ENCODE data around the gene RNF220. TPM values are rescaled to one million over a fixed set of nuclear protein-coding genes. Genes with fewer than 3 reads are reported as not detected.

Gene RNF220
- total and polyA plus RNA-seq, 2 of the 4 experiments (the other 2 are of a cell fraction): 71.8 to 77.1 TPM

- Histone ChIP-seq H3K4ac (ENCODE audit: low read depth, low read length) (no peak overlapping the region), H2AFZ (replicated peaks; ENCODE audit: low read length, poor library complexity) (no peak overlapping the region), H3K18ac (ENCODE audit: low read depth, low read length) (no peak overlapping the region), H4K91ac (ENCODE audit: insufficient read depth, low read depth, low read length) (no peak overlapping the region), H3K27me3 (ENCODE audit: control insufficient read depth, insufficient read depth, low read length) (peaks cover 43% of the 10 kb centered on the region), H2BK120ac (ENCODE audit: low read depth, low read length) (no peak overlapping the region), H4K8ac (ENCODE audit: low read depth in 2 of 2, low read length in 2 of 2) (no peak overlapping the region), H2BK5ac (ENCODE audit: low read depth, low read length, poor library complexity, severe bottlenecking) (no peak overlapping the region), H2AK9ac (replicated peaks; ENCODE audit: low read depth, low read length, poor library complexity) (no peak overlapping the region), H3K27ac (ENCODE audit: insufficient read depth, low read length) (no peak overlapping the region), H4K20me1 (ENCODE audit: insufficient read depth, low read length) (no peaks in the 10 kb centered on the region), H2AK5ac (ENCODE audit: low read depth, low read length) (no peak overlapping the region), H3K23ac (ENCODE audit: low read depth, low read length) (no peak overlapping the region), H4K5ac (ENCODE audit: low read depth, low read length) (no peak overlapping the region), H3K56ac (ENCODE audit: extremely low read depth, insufficient read depth, low read length) (no peak overlapping the region), H3K9ac (ENCODE audit: low read depth, low read length) (no peak overlapping the region), H3K9me1 (ENCODE audit: insufficient read depth, low read length) (no peaks in the 10 kb centered on the region), H3K36me3 (ENCODE audit: control insufficient read depth, insufficient read depth, low read length) (no peaks in the 10 kb centered on the region), H3K4me1 (ENCODE audit: control insufficient read depth, insufficient read depth, low read length) (no peaks in the 10 kb centered on the region), H2BK20ac (ENCODE audit: low read depth, low read length) (no peak overlapping the region), H2BK15ac (ENCODE audit: low read depth, low read length) (no peak overlapping the region), H3K4me3 (ENCODE audit: insufficient read depth, low read depth, low read length) (no peak overlapping the region), H3K4me2 (ENCODE audit: low read depth, low read length) (no peak overlapping the region), H3K14ac (replicated peaks; ENCODE audit: low read depth, low read length) (no peak overlapping the region), H3K79me1 (ENCODE audit: low read depth in 1 of 2, low read length in 2 of 2) (no peaks in the 10 kb centered on the region), H3K9me3 (ENCODE audit: control insufficient read depth, insufficient read depth, low read length) (no peaks in the 10 kb centered on the region)
- POLR2A ChIA-PET (ENCODE audit: unreplicated experiment): no interaction called here
- in situ Hi-C loops (cut with MboI; ENCODE audit: low sequenced_read_pairs): no loop called here
- dilution Hi-C loops (cut with HindIII; ENCODE audit: low sequenced_read_pairs, unreplicated experiment): no loop called here
- ATAC-seq (ENCODE audit: low read depth) (no peak), DNase-seq (no peak)
- no CpG with 5 or more reads among the region's 3 CpGs for WGBS, 2 experiments (ENCODE audit: extremely low coverage in 2 of 2, insufficient read length in 1 of 2)
- BruUV-seq (replicated peaks): no TSS peak
- TF ChIP-seq RFX5 (IDR thresholded peaks at IDR 0.05; ENCODE audit: low read depth, low read length) (no peak), MAFK (IDR thresholded peaks at IDR 0.05; ENCODE audit: low read depth, low read length) (no peak), POLR2A (IDR thresholded peaks at IDR 0.05; ENCODE audit: low read depth, low read length) (no peak), ELK1 (IDR thresholded peaks at IDR 0.05; ENCODE audit: borderline replicate concordance, low read depth, low read length) (no peak), MXI1 (IDR thresholded peaks at IDR 0.05; ENCODE audit: borderline replicate concordance, low read depth, low read length) (no peak), MAZ (IDR thresholded peaks at IDR 0.05; ENCODE audit: borderline replicate concordance, low read depth, low read length) (no peak), RAD21 (IDR thresholded peaks at IDR 0.05; ENCODE audit: low read length) (no peak), CHD1 (IDR thresholded peaks at IDR 0.05; ENCODE audit: low read depth, low read length) (no peak), BHLHE40 (IDR thresholded peaks at IDR 0.05; ENCODE audit: low read depth, low read length) (no peak), NFE2L2 (IDR thresholded peaks at IDR 0.05; ENCODE audit: low read depth, low read length) (no peak), CEBPB (IDR thresholded peaks at IDR 0.05; ENCODE audit: low read depth, low read length) (no peak)
- TF ChIP-seq, protein P1, sequence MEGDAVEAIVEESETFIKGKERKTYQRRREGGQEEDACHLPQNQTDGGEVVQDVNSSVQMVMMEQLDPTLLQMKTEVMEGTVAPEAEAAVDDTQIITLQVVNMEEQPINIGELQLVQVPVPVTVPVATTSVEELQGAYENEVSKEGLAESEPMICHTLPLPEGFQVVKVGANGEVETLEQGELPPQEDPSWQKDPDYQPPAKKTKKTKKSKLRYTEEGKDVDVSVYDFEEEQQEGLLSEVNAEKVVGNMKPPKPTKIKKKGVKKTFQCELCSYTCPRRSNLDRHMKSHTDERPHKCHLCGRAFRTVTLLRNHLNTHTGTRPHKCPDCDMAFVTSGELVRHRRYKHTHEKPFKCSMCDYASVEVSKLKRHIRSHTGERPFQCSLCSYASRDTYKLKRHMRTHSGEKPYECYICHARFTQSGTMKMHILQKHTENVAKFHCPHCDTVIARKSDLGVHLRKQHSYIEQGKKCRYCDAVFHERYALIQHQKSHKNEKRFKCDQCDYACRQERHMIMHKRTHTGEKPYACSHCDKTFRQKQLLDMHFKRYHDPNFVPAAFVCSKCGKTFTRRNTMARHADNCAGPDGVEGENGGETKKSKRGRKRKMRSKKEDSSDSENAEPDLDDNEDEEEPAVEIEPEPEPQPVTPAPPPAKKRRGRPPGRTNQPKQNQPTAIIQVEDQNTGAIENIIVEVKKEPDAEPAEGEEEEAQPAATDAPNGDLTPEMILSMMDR (conservative IDR thresholded peaks at IDR 0.05; ENCODE audit: low read depth, low read length): no peak
- TF ChIP-seq, protein P2, sequence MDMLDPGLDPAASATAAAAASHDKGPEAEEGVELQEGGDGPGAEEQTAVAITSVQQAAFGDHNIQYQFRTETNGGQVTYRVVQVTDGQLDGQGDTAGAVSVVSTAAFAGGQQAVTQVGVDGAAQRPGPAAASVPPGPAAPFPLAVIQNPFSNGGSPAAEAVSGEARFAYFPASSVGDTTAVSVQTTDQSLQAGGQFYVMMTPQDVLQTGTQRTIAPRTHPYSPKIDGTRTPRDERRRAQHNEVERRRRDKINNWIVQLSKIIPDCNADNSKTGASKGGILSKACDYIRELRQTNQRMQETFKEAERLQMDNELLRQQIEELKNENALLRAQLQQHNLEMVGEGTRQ (IDR thresholded peaks at IDR 0.05; ENCODE audit: low read depth, low read length): no peak
- CTCF ChIA-PET: no interaction called here
- intact Hi-C loops (cut with micrococcal nuclease): no loop called here
These were observed 132.9 kb downstream of the RNF220 start for GRCh38 chr1:44537956-44538355.
